Measurements from ENCODE around the gene SPATA31D3.
"Not testable (repeated sequence)": the region's sequence is repeated elsewhere in the genome, so short reads cannot be mapped to it uniquely, and the experiment has no call there.

The SPATA31D3 gene

GRCh38 chr9:81943393-81943792, at the start of gene SPATA31D3:
Gene SPATA31D3 (plus strand): TSS chr9:81943500. CDS start chr9:81943586, 86 bp downstream.
- not testable (repeated sequence) for DNase-seq

- no peak for DNase-seq
Observed at GRCh38 chr9:81893929-81894328, 49.4 kb upstream of the SPATA31D3 start.

GRCh38 chr9:81894891-81895290, 48.4 kb upstream of the SPATA31D3 start:
- no peak for DNase-seq

GRCh38 chr9:81896070-81896469, 47.2 kb upstream of the SPATA31D3 start:
- DNase-seq, result no peak

GRCh38 chr9:81898851-81899250, 44.4 kb upstream of the SPATA31D3 start:
- DNase-seq, result no peak

GRCh38 chr9:81902196-81902595, 41.1 kb upstream of the SPATA31D3 start:
- no peak for DNase-seq

- no peak for DNase-seq
Observed at GRCh38 chr9:81902626-81903025, 40.7 kb upstream of the SPATA31D3 start.

- no peak for DNase-seq
Observed at GRCh38 chr9:81906671-81907070, 36.6 kb upstream of the SPATA31D3 start.

GRCh38 chr9:81912135-81912534, 31.2 kb upstream of the SPATA31D3 start:
- DNase-seq, result no peak

- DNase-seq, result no peak
Observed at GRCh38 chr9:81915801-81916505, 27.3 kb upstream of the SPATA31D3 start.

GRCh38 chr9:81918507-81918906, 24.8 kb upstream of the SPATA31D3 start:
- not testable (repeated sequence) for DNase-seq

- not testable (repeated sequence) for DNase-seq
Observed at GRCh38 chr9:81928305-81928704, 15.0 kb upstream of the SPATA31D3 start, which contains the start of gene SPATA31D4. Gene SPATA31D4 (plus strand): TSS chr9:81928428. CDS start chr9:81928514, 86 bp downstream.

- DNase-seq, result not testable (repeated sequence)
Observed at GRCh38 chr9:81930147-81930546, 13.2 kb upstream of the SPATA31D3 start.

GRCh38 chr9:81933547-81933946, 9.8 kb upstream of the SPATA31D3 start:
- not testable (repeated sequence) for DNase-seq

- not testable (repeated sequence) for DNase-seq
Observed at GRCh38 chr9:81948650-81949049, 5.3 kb downstream of the SPATA31D3 start.

GRCh38 chr9:81953096-81953495, 9.8 kb downstream of the SPATA31D3 start:
- no peak for DNase-seq

GRCh38 chr9:81955625-81956024, 12.3 kb downstream of the SPATA31D3 start:
- no peak for DNase-seq

- DNase-seq, result no peak
Observed at GRCh38 chr9:81964218-81965171, 21.2 kb downstream of the SPATA31D3 start.

GRCh38 chr9:81968026-81968425, 24.7 kb downstream of the SPATA31D3 start:
- DNase-seq, result no peak

GRCh38 chr9:81969971-81970370, 26.7 kb downstream of the SPATA31D3 start:
- DNase-seq, result no peak

GRCh38 chr9:81971727-81972126, 28.4 kb downstream of the SPATA31D3 start:
- DNase-seq, result no peak

- no peak for DNase-seq
Observed at GRCh38 chr9:81974764-81975163, 31.5 kb downstream of the SPATA31D3 start.

- DNase-seq, result no peak
Observed at GRCh38 chr9:81976351-81976750, 33.1 kb downstream of the SPATA31D3 start.

GRCh38 chr9:81979196-81979595, 35.9 kb downstream of the SPATA31D3 start:
- DNase-seq, result no peak

Data from CD4-positive, alpha-beta T cell treated with Interferon alpha-2 for 1 hour (primary cell).